ENCODE data around the gene JUND.

DNA sequence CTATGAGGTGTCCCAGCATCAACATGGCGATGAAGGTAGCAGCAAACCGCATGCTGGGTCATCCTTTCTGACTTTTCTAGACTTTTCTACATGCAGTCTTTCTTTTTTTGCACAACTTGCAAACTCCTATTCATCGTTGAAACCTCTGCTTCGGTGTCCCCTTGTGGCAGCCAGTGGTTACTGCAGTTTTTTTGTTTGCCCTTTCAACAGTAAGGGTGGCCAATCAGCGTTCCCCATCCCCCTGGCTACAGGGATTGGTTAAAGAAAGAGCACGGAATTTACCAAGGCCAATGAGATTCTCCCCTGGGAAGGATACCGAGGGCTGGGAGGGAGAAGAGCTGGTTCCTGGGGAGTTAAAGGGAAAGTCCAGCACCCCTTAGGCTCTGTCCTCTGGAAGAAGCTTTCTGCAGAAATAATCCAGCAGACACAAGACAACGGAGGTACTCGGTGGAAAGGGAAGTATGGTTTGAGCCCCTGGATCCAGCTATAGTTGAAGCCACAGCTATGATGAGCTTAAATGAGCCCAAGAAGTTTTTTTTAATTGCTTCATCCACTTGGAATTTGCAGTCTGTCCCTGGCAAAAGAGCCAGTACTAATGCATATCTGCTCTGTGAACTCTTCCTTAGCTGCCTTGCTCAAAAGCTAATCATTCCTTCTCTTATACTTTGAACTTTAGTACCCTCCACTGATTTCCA lies 47.1 kb upstream of the JUND start:
- TF ChIP-seq POLR2A (IDR thresholded peaks at IDR 0.05; ENCODE audit: low read length) (peak; percentile 32; the same call in 1 of the 2 replicates), CTCF (IDR thresholded peaks at IDR 0.05) (peak; percentile 67), KDM1A (IDR thresholded peaks at IDR 0.05; ENCODE audit: low read depth) (no peak), SMC3 (IDR thresholded peaks at IDR 0.05) (peak; percentile 63), USF2 (IDR thresholded peaks at IDR 0.05) (no peak), REST (IDR thresholded peaks at IDR 0.05) (no peak), MAZ (IDR thresholded peaks at IDR 0.05; ENCODE audit: borderline replicate concordance, low read depth, low read length) (no peak), MYC (IDR thresholded peaks at IDR 0.05; ENCODE audit: borderline replicate concordance, low read length) (no peak), RFX5 (IDR thresholded peaks at IDR 0.05) (no peak), CHD2 (IDR thresholded peaks at IDR 0.05; ENCODE audit: low read length, partially characterized antibody) (no peak)
- TF ChIP-seq, protein P1, sequence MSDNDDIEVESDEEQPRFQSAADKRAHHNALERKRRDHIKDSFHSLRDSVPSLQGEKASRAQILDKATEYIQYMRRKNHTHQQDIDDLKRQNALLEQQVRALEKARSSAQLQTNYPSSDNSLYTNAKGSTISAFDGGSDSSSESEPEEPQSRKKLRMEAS (IDR thresholded peaks at IDR 0.05) = peak; percentile 92
- TF ChIP-seq, protein P2, sequence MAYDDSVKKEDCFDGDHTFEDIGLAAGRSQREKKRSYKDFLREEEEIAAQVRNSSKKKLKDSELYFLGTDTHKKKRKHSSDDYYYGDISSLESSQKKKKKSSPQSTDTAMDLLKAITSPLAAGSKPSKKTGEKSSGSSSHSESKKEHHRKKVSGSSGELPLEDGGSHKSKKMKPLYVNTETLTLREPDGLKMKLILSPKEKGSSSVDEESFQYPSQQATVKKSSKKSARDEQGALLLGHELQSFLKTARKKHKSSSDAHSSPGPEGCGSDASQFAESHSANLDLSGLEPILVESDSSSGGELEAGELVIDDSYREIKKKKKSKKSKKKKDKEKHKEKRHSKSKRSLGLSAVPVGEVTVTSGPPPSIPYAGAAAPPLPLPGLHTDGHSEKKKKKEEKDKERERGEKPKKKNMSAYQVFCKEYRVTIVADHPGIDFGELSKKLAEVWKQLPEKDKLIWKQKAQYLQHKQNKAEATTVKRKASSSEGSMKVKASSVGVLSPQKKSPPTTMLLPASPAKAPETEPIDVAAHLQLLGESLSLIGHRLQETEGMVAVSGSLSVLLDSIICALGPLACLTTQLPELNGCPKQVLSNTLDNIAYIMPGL (CRISPR knock-in tag; IDR thresholded peaks at IDR 0.05; ENCODE audit: borderline replicate concordance) = no peak

Data from A549 (cell line).